HG02623 (cell line): Measurements from ENCODE around the gene DACT2.
"Not testable (repeated sequence)": the region's sequence is repeated elsewhere in the genome, so short reads cannot be mapped to it uniquely, and the experiment has no call there.

Experiments used
- ATAC-seq: cut with Tn5 transposase; IDR thresholded peaks from one replicate; pipeline ENCODE4 v1.9.1; 2021; ENCODE audit warnings: moderate library complexity; ENCODE audit not compliant: unreplicated experiment

The DACT2 gene

DNA sequence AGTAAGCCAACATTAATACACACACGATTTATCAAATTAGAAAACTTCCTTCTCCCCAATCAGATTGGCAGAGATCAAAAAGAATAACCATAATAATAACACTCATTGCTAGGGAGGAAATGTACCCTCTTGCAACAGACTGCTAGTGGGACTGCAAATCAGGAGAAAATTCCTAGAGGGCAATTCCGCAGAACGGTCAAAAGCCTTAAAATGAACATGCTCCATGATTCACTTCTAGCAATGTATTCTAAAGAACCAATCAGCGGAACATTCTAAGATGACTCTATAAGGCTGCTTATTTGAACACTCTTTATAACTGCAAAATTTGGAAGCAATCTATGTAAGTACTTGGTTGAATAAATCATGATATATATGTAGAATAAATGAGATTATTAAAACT lies 8.5 kb upstream of the DACT2 start:
- ATAC-seq: no peak

DNA sequence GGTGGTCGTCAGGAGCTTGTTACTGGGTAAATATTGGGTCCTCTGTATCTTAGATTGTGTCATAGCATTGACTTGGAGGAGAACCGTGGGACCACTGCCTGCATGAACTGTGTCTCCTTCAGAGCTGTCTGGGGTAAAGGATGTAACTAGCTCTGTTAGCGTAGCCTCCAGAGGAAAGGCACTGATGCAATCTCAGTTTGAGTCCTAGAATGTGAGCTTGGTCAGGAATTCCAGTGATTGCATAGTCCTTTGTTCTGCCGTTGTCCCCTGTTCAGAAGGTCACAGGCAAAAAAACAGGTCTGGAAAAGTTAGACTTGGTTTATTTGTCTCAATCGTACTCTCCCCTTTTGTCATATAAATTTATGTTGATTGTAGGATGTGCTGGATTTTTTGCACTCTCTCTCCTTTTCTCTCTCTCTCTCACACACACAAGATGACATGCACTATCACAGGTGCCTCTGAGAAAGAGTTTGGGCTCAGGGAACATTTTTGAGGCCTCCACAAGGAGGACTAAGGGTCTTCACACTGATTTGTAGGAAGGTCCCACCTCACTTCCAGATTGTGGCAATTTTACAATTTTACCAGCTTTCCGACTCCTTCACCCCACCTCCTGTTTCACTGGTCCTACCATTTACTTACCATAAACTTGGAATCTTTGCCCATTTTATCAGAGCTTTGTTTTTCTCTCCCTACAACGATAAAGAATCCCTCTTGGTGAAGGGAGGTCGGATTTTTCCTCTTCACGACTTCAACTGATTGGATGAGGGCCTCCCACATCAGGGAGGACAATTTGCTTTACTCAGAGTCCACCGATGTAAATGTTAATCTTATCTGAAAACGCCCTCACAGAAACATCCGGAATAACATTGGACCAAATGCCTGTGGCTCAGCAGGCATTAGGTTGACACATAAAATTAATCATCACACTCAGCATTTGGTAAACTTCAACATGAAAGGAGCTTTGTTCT lies 7.0 kb upstream of the DACT2 start:
- no peak for ATAC-seq

DNA sequence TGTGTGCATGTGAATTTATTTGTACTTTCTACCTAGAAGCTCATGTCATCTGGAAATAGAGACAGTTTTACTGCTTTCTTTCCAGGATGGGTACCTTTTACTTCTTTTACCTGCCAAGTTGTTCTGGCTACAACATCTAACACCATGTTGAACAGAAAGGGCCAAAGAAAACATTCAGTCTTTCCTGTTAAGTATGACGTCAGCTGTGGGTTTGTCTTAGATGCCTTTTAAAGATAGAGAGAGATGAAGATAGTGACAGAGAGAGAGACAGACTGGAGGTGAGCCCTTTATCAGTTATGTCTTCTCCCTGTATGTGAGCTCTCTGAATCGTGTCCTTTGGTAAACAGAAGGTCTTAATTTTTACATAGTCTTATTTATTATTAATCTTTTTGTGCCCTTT lies 3.4 kb upstream of the DACT2 start:
- no peak for ATAC-seq

DNA sequence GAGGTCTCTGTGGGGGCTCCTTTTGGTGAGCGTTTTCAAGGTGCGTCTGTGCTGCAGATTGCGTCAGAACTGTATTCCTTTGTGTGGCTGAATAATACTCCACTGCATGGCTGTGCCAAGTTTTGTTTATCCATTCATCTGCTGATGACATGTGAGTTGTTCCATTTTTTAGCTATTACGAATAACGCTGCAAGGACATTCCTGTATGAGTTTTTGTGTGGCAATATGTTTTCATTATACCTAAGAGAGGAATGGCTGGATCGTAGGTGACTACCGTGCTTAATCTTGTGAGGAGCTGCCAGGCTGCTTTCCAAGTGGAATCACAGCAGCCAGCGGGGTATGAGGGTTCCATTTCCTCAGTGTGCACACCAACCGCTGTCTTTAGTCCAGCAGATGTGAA lies 1.1 kb upstream of the DACT2 start:
- ATAC-seq: no peak

DNA sequence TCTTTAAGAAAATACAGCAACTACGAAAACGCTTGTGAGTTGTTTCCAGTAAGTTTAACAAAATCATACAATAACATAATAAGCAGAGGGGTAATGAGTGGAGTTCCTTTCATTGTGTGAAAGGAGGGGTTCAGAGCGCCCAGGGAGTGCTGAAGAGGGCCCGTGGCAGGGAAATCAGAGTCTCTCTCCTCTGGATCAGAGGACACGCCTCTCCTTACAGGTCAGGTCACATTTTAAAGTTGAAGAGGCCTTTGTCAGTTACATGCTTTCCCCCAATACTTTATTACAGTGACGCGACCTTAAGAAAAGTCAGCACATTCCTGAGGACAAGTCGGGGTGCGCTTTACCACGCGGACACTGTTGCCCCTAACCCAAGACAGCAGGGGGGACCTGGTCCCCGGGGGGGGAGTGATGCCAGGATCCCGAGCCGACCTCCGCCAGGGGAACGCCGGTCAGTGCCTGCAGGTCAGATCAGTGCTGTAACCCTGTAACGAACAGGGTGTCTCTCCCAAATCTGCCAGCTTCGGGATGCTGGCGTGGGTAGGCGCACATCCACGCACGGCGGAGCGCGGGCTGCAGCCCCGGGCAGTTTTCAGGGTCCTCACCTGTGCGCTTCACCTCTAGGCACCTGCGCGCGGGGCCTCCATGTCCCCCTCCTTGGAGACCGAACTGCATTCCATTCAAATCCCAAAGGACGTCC lies 848 bp downstream of the DACT2 start:
- ATAC-seq: no peak

DNA sequence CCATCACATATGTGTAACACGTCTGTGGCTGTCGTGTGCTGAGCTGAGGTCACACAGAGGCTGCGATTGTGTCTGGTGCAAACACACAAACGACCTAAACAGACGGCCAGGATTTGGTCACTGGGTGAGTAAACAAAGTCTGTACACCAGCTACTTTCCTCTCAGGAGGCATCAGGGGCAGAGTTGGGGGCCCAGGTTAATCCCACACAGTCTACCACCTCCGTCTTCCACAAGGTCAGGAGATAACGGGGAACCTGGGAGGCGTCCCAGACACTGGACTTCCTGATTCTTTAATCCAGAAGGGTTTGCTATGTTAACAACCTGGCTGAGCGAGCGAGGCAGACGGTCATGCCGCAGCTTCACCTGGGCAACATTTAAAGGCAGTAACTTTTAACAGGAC lies 1.5 kb downstream of the DACT2 start:
- no peak for ATAC-seq

DNA sequence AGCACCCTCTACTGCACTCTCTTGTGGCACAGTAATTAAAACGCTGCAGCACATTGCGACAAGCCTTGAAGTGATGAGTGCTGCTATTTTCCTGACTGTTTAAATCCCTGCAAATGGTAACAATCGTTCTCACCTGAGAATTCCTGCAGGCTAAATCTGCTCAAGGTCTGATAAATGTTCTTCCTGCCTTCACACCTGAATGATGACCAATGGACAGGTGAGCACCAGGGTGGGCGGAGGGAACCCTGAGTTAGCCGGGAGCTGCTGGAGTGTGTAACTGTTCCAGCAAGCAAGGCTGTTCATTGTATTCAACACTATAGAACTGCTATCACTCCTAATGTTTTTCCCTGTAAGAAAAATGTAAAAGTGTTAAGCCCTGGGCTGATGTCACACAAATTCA lies 4.0 kb downstream of the DACT2 start:
- ATAC-seq: no peak

DNA sequence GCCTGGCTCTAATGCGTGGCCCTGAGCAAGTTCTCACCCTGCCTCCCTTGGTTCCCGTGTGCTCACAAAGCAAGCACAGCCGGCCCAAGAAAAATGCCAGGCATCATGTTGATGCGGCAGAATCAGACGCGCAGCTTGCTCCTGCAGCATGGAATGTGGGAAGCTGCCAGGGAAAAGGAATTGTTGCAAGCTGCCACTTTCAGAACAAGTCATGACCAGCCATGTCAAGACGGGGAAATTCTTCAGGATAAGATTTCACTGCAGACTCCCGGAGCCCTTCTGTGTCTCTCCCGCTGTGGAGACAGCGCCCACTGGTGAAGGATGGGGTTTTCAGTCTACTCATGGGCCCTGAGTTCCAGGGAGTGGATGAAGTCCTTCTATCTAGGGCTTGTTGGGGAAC lies 4.6 kb downstream of the DACT2 start:
- ATAC-seq: no peak

DNA sequence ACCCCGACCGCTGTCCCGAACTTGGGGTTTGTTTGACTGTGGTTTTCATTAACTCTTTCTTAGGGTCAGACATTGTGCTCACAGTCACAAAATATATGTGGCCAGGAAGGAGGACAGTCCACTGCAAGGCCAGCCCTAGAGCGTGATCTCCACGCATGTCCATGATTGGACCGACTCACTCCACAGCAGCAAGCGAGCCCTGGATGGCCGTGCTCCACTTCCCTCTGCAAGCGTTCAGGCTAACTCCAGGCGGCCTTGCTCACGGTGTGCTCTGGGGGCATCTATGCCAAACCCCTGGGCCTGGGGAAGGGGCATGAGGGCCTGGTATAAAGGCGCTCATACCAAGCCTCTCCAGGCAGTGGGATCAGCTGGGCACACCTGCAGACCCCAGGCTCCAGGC lies 5.6 kb downstream of the DACT2 start:
- no peak for ATAC-seq

DNA sequence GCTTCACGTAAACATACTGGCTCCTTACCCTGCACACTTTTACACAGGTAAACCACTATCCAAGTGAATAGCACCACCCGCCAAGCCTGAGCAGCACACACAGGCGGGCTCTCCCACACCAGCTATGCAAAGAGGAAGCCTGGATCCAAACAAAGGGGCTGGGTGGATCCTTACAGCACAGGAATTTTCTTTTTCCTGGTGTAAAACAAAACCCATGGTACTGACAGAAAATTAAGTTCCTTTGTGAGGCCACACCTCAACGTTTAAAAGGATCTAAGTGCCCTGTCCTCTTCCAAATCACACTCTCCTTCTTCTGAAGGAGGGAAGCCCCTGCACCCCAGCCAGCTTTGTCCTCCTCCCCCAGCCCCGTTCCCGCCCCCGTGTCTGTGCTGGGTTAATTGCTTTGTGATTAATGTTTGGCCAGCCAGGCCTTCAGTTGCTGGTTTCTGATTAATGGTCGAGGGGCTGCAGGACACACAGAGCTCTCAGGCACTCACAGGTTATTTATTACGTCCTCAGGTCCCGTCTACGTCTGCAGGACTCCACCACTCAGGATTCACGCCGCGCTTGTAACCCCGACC lies 6.1 kb downstream of the DACT2 start:
- ATAC-seq: no peak

DNA sequence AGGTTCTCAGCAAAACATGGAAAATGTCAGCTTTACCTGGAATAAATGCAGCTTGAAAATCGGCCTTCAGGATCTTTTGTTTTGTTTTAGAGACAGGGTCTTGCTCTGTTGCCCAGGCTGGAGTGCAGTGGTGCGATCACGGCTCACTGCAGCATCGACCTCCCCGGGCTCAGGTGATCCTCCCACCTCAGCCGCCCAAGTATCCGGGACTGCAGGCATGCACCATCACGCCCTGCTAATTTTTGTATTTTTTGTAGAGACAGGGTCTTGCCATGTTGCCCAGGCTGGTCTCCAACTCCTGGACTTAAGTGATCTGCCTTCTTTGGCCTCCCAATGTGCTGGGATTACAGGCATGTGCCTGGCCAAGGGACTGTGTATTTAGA lies 7.5 kb downstream of the DACT2 start:
- not testable (repeated sequence) for ATAC-seq

DNA sequence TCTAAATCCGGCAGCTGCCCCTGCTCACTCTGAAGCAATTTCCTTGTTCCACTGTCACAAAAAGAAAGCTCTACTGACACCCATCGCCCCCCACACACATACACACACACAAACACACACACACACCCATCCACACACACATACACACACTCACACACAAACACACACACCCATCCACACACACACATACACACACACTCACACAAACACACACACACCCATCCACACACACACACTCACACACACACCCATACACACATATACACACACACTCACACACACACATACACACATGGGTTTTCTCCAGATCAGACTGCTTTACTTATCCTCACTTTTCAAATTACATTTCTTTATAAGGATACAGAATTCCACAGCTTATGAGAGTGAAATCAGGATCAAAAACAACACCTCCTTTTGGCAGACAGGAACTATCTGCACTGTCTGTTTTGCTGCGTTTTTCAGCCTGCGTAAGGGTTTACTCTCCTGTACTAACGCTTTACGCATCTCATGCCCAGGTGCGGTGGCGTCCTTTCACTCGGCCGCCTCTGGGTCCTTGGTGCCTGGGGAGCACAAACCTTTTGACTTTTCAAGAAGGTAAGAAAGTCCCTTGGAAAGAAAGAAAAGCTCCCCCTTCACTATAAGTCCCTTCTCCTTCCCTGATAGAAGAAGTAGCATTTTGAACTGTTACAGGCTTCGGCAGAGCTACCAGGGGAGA lies 8.0 kb downstream of the DACT2 start:
- no peak for ATAC-seq

DNA sequence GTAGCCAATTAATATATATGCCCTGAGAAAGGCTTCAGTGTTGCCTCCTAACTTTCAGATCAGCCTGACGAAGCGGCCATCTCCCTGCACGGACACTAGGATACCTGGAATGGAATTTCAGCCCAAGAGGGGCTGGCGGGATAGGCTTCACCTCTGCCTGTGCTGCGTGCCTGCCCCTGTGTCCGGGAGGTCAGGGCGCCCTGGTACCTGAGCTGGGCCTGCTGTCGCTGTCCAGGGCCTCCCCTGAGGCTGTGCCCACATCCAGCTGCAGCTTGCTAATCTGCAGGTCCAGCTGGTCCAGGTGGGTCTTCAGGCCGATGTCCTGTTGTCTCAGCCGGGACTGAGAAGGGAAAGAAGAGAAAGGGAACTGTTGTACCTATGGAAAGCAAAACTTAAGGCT lies 8.6 kb downstream of the DACT2 start:
- ATAC-seq: no peak

DNA sequence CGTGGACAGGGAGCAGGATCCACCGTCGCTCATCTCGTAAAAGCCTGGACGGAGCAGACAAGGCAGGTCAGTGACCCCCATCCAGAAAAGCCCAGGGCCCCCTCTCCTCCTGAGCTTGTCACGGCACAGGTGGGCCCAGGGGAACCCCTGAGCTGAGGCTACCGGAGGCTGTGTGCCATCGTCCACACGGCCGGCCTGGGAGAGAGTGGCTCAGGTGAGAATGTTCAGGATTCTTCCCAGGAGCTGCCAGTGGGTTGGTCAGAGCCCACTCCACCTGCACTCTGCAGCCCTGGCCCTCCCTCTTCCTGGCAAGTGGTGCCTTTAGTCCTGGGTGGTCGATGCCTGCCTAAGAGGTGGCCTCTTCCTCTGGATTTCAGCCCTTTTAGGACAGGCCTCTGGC lies 9.2 kb downstream of the DACT2 start:
- ATAC-seq: no peak

DNA sequence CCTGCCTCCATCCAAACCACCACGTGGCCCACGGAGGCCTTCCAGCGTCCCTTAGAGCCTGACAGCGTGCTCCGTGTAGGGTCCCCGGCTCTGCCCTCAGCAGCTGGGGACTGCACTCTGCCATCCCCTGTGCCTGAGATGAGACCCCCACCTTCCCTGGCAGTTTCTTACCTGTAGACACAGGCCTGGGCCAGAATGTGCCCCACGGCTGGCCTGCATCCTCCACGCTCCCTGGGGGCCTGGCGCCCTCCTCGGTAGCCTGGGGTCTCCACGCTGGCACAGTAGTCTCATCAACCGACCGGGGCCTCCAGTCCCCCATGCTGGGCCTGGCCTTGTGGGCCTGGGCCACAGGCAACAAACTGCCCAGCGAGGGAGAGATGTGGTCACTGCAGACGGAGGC lies 9.6 kb downstream of the DACT2 start:
- ATAC-seq: no peak

DNA sequence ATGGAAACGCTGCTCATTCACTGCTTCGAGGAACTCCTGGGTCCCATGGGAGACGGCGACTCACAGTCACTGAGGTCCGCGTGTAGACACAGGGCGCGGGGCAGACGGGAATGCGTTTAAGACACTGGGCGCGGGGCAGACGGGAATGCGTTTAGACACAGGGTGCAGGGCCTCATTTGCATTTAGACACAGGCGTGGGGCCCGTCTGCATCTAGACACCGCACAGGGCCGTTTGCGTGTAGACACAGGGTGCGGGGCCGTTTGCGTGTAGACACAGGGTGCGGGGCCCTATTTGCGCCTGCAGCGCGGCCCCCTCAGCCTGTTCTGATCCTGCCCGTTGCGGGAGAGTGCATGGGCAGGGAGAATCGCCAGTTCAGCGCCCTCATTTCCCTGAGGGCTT lies 10.4 kb downstream of the DACT2 start:
- ATAC-seq: no peak

DNA sequence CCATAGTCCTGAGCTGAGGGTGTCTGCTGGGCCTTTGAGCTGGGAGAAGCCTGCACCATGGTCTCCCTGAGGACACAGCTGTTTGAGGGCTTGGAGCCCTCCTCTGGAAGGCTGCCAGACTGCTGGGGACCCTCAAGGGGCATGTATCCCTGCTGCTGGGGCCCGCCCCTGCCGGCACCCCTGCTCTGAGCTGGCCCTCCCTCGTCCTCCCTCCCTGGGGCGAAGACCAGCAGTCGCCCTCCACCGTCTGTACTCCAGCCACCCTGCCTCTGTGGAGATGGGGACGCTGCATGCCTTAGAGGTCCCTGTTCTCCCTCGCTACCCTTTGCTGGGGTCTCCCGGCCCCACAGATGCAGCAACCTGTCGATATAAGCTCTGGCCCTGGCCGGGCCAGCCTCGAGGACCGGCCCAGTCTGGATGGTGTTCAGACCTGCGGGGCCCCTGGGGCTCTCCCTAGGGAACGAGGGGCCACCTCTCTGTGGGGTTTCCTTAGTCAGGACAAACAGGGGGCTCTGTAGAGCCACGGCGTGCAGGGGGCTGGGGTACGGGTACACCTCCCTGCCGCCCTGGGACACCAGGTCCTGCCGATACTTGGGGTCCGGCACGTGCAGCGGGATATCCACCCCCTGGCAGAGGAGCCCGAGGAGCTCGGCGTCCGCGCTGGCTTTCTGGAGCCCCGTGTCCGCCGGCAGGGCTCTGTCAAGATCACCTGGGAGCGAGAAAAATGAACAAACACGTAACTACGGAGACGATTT lies 11.0 kb downstream of the DACT2 start:
- no peak for ATAC-seq

DNA sequence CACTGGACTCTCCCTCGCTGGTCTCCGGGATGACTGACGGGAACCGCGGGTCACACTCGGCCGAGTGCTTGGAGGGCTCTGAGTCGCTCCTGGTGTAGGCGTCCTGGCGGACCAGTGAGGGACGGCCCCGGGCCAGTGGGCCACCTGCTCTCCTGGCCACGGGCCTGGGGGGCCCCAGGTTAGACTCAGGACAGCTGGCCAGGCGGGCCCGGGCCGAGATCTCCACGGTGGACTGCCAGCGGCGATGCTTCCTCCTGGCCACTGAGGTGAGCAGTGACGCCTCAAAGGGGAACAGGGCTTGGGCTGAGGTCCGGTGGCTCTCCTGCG lies 11.9 kb downstream of the DACT2 start:
- no peak for ATAC-seq

DNA sequence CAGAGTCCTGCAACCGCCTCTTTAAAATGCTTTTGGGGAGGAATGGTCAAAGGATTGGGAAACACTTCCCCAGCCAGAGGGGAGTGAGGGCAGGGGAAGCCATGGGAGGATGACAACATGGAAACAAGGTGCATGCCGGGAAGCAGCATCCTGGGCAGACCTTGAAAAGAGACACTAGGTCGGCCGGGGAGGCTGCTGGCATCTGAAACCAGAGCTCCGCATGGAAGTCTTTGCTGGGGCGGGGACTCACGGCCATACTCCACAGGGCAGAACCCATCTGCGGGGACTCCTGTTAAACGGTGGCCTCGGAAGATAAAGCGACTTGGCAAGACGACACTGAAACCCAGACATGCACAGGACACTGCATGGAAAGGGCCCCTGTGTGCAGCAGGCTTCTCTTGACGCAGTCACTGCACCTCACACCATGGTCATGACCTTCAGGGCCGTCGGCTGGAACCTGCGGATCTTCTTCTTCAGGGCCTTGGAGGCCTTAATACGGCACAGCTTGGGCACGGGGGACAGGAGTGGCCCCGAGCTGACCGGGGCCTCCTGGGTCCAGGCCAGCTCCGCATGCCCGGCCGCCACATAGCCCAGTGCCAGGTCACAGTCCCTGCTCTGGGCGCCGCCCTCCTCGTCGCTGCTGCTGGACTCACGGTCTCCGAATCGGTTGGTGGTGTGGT lies 12.4 kb downstream of the DACT2 start:
- no peak for ATAC-seq

DNA sequence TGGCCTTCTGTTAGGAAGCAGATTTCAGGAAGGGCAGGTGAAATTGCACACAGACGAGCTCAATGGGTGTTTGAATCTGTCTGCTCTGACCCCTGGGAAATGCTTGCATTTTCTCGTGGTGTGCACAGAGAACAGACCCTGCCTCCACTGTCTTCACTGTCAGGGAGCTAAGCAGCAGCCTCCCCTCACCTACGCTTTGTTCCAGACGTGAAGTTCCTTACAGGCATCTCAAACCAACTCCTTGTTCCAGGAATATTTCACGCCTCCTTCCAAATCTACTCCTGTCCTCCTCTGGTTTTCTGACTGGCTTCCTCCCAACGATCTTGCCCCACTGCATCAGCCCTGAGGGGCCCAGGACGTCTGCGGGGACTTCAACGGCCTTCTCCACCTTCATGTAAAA lies 13.7 kb downstream of the DACT2 start:
- ATAC-seq: no peak
